ENCODE results near the gene FOXD3.

- TF ChIP-seq TAF1 (IDR thresholded peaks at IDR 0.05; ENCODE audit: low read depth, low read length) (no peak), POLR2AphosphoS5 (IDR thresholded peaks at IDR 0.05; ENCODE audit: low read depth, low read length) (no peak), POLR2A (IDR thresholded peaks at IDR 0.05; ENCODE audit: low read depth, low read length) (no peak), POU2F2 (IDR thresholded peaks at IDR 0.05; ENCODE audit: low read depth, low read length) (no peak)
Observed at GRCh38 chr1:63328122-63328521, 5.8 kb downstream of the FOXD3 start.
